CD4-positive, alpha-beta T cell treated with Interferon gamma for 1 hour (primary cell): Measurements from ENCODE around the gene KCNA3.

ENCODE experiments used
- DNase-seq: peaks from one replicate; pipeline ENCODE4 v3.0.0-alpha.2; 2020

KCNA3 gene

DNA sequence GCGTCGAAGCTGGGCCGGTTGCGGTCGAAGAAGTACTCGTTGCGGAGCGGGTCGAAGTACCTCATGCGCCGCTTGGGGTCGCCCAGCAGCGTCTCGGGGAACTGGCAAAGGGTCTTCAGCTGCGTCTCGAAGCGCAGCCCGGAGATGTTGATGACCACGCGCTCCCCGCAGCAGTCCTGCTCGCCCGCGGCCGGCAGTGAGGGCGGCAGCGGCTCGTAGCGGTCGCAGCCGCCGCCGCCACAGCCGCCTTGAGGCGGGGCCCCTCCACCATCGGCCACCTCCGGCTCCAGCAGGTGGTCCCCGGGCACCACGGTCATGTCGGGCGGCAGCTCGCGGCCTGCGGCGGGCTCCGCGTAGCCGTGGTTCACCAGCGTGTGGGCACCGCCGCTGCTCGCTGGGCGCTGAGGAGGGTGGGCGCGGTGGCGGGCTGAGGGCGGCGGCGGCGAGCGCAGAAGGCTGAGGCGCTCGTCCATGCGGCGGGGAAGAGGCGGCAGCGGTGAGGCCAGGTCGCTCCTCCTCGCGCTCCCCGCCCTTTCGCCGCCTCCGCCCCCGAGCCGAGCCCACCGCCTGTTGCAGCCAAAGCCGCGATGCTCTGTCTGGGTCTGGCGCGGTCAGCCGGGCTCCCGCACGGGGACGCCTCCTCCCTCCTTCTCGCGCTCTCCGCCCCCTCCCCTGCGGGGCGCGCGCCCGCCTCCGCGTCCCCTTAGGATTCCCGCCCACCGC, at the start of gene KCNA3:
KCNA3 (minus strand) TSS at position 604 of the 723 bp plus-strand sequence; CDS start at position 473, 131 bp downstream.
- DNase-seq: peak; percentile 80

DNA sequence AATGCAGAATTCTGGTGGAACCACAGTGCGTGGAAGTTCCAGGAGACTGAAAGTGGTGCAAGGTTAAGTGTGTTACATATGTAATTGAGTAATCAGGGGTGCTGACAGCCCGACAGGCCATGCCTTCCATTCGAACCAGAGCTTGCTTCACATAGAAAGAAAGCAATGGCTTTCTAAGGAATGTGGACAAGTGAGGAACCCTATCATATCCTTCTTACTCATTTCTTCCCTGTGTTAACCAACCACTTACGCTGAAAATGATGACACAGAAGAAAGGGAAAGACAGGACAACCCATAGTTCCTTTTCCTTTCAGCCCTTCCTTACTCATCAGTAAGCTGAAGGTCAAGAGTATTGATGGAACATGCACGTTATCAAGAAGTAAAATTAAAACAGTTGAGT, 48.1 kb upstream of the KCNA3 start:
- no peak for DNase-seq

DNA sequence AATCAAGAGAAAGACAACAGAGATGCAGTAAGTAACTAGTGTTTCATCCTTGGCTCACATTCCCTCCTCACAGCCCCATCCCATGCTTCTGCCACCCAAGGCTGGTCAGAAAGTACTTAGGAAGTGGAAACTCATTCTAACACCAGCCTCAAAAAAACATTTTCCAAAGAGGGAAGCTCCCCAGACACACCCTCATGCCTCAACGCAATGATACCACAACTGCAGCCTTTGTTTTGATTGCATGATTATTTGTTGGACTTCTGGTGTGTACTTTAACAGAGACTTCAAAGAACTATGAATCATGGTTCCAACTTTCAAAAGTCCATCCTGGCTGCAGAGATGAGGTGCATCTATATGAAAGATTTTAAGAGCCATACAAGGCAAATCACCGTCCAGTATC, 45.2 kb upstream of the KCNA3 start:
- no peak for DNase-seq

DNA sequence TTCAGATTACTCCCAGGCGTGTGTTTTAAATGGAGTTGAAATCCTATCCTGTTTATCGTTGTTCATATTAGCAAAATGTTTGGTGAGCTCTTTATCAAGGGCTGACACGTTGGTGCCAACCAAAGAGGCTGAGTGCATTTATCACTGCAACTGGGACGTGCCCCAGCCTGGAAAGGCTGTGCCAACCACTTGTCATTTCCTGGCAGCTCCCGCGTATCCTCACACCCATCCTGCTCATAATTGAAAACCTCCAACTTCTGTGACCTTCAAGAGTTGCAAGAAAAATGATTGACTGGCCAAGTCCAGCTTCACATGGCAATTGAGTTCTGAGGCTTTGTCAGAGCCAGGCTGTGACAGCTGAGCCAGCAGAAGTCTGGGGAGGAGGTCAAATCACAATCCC, 43.7 kb upstream of the KCNA3 start:
- DNase-seq: no peak

DNA sequence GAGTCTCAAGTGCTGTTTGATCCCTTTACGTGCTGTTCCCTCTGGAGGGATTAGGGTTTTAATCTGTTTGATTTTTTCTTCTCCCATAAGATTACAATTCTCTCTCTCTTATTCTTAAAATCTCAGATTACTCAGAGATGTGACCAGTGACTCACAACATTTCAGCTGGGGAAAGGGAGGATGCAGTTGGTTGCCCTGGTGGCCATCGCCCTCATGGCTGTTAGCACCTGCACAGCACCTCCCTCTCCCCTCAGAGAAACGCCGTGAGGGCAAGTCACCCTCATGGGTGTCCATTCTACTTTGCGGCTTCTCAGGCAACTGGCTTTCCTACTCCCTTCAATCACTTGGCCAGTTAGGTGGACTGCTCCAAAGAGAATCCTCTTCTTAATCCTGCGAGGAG, 42.4 kb upstream of the KCNA3 start:
- DNase-seq: no peak

DNA sequence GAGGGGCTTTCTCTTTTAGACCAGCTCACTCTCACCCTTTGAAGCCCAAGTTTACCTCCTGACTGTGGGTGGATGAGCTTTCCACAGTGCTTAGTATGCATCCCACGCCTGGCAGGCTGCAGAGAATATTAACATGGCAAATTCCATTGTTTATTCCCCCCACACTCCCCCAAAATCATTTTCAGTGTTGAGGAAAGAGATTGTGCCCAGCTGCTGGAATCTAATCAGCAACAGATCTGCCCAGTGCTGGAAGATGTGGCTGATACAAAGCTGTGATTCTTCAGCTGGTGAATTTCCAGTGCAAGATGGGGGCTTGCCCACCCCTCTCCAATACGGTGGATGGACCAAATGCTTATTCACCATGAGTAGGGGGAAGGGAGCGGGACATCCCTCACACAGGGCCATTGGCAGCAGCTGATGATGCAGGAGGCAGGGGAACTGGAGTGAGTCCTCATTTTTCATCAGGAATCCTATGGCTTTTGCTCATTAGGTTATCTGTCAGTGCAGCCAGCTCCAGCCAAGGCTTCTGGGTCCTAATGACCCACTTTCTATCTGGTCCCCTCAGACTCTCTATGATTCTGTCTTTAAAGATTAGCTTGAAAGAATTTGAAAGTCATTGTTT, 39.7 kb upstream of the KCNA3 start:
- DNase-seq: no peak

DNA sequence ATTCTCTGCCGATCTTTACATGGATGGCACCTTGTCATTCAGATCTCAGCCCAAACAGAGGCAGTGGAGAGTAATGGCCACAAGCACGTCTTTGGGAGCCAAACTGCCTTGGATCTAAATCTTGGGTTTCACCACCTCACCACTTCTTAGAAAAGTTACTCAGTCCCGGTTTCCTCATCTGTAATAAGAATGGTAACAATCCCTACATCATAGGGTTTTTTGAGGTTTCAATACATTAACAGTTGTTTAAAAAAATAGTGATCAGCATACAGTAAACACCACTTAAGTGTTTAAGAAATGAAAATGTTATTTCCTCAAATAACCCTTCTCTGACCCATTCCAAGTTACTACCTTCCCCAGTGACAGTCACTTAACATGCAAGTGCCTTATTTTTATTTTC, 38.5 kb upstream of the KCNA3 start:
- DNase-seq: no peak

DNA sequence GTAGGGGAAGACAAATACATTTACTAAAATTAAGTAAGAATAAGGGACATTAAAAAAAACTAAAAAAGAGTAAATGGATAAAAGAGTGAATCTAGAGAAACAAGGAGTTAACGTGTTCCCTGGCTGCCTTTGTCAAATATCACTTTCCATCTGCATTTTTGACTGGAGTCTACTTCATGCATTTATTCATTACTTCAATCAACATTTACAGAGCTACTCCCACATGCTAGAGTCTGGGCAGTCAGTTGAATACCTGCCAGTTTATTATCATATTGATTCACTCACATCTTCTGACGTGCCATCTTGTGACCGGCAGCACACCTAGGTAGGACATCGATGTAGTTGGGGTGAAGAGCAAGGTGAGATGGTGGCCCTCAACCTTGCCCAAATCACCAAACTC, 35.6 kb upstream of the KCNA3 start:
- DNase-seq: no peak

DNA sequence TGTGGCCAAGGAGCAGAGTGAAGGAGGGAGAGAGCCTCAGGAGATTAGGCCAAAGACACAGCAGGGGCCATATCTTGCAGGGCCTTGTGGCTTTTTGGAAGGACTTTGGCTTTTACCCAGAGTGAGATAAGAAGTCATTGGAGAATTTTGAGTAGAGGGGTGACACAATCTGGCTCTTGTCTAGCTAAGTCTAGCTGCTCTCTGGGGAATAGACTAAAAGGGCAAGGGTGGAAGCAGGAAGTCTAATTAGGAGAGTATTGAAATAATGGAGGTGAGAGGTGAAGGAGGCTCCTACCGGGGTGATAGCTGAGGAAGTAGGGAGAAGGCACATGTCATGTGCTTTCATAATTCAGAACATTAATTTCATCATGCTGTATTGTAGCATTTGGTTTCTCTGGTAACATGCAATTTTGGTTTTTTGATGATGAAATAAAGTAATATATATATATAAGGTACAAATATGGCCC, 34.3 kb upstream of the KCNA3 start:
- no peak for DNase-seq

DNA sequence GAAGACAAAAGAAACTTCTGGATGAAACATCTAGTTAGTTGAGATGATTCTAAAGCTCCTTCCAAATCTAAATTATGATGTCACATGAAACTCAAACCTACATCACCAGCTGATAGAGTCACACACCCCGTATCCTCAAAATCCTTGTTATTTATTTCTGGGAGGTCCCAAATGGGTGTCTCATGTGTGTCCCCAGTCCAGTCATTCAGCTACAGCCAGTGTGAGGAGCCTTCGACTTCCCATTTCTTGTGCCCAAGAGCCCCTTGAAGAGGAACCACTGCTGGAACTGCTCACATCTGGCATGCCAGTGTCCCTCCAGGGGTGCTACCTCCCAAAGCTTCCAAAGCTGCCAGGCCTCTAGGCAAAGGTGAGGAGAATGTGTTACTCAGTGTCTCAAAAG, 32.5 kb upstream of the KCNA3 start:
- peak; percentile 25 for DNase-seq

DNA sequence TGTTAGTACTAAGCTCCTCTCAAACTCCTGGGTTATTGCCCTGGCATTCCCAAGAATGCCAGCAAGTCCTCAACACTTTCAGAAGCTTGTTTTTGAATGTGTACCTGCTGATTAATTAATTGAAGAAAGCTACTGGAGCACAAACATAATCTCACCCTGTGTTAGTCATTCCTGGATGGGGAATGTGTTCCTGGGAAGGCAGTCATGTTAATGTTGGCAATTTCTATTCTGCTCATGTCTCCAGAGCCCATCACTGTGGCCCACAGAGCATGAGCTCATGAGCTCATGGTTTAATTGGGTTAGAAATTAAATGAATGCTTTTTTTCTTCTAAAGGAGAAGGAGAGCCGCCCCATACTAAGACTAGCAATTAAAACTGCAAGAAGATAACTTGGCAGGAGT, 31.9 kb upstream of the KCNA3 start:
- no peak for DNase-seq

DNA sequence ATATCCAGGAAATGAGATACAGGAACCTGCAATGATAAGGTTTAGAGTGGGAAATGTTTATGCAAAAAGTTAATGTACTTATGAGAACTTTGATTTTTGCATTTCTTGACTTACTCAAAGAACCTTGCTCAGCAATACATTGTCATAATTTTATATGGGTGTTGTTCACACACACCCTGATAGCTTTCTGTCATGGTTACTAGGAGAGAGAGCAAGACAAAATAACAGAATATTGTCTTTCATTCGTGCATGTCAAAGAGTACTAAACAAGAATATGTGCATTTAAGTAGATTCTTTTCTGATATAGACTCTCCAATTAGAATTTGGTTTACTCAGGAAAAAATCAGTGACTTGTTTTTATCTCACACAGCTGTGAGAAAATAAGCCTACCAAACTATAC, 27.5 kb upstream of the KCNA3 start:
- no peak for DNase-seq

DNA sequence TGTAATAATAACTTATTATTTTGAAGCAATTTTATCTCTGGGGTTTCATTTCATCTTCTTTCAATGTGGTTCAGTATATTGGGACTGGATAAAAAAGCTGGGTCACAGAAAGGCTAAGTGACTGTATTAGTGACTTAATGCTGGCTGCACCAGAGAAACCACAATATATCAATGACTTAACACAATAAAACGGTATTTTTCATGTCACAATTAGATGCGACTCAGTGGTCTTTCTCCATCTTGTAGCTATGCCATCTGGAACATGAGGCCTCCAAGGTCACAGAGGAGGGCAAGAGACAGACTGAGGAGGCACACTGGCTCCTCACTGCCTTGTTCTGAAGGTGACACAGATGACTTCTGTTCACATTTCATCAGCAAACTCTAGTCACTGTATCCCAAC, 26.0 kb upstream of the KCNA3 start:
- DNase-seq: no peak

DNA sequence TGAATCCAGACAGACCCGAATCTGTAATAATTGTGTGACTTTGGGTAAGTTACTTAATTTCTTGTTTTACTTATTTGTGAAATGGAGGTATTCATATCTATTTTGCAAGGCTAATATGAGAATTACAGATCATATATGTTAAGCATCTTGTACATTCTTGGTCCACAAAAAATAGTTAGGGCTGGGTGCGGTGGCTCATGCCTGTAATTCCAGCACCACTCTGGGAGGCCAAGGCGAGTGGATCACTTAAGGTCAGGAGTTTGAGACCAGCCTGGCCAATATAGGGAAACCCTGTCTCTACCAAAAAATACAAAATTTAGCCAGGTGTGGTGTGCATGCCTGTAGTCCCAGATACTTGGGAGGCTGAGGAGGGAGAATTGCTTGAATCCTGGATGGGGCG, 22.9 kb upstream of the KCNA3 start:
- no peak for DNase-seq

DNA sequence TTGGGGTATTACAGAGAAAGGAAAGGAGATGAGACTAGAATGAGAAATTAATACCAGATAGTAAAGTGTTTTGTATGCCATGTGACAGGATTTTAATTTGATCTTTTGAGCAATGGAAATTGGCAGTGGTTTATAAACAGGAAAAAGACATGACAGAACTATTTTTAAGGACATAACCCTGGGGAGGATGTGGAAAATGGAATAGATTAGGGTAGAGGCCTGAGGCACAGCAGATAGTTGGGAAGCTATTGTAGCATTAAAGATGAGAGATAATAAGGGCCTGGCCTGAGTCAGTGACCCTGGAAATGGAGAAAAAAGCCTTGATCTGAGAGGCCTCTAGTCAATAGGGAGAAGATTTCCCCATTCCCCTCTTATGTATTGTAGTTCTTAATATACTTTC, 22.1 kb upstream of the KCNA3 start:
- no peak for DNase-seq

DNA sequence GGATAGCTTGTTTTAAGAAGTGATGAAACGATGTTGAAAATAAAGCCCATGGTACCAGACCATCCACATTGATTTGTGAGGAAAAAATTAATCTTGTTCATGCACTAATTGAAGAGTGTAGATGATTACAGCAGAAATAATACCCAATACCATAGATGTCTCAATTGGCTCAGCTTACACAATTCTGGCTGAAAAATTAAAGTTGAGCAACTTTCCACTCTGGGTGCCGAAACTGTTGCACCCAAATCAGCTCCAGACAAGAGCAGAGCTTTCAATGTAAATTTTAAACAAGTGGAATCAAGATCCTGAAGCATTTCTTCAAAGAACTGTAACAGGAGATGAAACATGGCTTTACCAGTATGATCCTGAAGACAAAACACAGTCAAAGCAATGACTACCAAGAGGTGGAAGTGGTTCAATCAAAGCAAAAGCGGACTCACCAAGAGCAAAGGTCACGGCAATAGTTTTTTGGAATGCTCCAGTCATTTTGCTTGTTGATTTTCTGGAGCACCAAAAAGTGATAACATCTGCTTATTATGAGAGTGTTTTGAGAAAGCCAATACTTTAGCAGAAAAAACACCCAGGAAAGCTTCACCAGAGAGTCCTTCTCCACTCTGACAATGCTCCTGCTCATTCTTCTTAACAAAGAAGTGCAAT, 16.1 kb upstream of the KCNA3 start:
- no peak for DNase-seq

DNA sequence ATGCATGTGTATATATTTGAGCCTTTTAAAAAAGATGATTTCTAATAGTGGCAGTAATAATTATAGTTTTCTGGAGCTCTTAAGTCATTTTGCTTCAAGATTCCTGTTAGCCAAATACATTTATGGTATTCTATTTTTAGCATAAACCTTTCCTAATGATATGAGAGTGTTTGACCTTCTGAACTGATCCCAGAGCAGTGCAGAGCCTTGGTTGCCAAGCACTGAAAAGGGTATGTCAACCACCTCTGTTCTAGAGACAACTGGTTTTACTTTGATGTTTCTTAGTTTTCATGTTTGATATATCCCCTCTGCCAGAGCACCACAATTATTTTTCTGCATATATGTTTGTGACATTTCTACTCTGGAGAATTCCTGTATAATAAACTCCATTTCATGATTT, 15.1 kb upstream of the KCNA3 start:
- no peak for DNase-seq

DNA sequence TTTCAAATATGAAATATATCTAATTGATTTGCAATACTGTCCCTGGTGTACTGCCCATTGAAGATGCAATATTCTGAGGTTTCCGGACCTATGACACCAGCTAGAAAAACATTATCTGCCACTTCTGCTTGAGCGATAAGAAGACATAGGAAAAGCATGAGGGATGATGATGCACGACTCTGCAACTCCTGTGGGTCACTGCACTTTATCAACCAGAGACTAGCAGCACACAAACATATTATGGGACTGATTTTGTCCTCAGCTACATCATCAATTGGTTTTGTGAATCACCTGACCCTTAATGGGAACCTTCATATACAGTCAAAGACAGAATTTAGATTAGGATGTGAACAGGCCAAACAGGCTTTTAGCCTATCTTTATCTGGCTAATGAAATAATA, 13.8 kb upstream of the KCNA3 start:
- no peak for DNase-seq

DNA sequence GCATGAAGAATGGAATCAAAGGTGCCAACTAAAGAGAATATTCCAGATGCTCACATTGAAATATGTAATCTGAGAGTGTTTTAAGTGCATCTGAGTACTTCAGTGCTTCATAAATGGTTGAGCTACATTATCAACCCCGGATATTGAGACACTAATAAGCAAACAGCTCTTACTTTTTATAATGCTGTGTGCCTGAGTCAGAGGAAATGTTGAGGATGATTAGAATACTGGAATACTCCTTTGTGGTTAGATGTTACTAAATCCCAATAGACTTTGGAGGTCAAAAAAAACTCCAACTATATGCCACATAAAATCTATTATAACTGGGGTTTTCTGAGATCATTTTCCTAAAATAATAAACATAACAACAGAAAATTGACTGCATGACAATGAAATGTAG, 12.5 kb upstream of the KCNA3 start:
- no peak for DNase-seq

DNA sequence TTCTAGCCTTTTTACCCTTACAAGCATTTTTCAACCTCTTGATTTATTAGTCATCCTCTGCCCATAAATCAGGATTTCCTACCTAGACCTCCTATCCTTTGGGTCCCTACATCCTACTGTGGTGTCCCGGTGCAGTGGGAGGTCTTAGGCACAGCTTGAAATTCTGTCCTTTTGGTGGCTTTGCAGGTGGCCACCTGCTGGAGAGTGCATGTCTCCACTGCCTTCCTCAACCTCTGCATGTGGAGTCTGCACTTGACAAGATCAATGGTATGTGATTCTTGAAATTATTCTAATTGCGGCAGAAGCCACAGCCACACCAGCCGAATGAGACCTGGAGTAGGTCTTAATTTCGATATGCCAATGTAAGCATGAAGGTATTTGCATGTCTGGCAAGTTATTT, 11.4 kb upstream of the KCNA3 start:
- DNase-seq: peak; percentile 20

DNA sequence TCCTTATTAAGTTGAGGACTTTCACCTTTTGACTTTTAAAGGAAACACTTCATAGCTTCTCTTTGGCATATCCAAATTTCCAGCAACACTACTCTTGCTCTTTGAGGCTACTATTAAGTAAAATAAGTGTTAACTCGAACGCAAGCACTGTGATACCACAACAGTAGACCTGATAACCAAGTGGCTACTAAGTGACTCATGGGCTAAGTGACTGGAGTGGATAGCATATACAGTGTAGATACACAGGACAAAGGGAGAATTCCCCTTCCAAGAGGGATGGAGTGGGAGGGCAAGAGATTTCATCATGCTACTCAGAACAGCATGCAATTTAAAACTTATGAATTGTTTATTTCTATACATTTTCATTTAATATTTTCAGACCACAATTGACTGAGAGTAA, 9.8 kb upstream of the KCNA3 start:
- no peak for DNase-seq

DNA sequence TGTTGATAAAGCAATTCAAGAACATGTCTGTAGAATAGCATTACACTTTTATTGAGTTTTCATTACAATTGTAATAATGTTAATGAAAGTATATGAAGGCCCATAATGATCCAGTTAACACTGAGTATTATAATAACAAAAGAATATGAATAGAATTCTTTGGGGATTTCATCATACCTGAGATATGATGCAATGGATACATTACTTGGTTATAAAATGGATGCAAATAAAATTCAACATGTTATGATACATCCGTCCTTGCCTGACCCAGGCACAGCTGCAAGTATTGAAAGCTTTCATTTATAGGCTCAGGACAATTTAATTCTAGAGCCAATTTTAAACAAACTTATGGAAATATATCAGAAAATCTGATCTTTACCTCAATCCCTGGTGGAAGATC, 8.2 kb upstream of the KCNA3 start:
- DNase-seq: no peak

DNA sequence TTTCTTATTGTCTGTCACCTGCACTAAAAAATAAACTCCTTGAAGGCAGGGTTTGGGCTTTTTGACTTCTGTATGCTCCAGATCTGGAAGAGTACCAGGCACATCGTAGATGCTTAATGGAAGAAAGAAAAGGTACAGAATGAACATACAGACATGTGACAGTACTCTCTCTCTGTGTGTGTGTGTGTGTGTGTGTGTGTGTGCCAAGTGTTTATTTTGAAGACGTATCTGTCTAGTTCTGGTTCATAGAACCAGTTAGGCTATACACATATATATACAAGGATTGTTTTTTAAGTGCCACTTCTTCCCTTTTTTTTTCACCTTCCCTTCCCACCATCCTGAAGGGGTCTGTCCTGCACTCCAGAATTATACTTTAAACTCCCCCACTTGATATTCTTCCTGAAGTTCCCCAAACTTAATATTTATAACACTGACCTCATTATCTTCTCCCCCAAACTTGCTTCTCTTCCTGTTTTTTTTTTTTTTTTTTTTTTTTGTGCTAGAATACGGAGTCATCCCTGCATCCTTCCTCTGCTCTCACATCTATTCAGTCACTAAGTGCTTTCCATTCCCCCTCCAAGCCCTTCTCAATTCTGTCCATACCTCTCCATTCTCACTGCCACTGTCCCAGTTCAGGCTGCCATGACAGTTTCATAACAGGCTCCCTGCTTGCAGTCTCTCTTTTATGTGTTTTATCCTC, 5.4 kb upstream of the KCNA3 start:
- no peak for DNase-seq

DNA sequence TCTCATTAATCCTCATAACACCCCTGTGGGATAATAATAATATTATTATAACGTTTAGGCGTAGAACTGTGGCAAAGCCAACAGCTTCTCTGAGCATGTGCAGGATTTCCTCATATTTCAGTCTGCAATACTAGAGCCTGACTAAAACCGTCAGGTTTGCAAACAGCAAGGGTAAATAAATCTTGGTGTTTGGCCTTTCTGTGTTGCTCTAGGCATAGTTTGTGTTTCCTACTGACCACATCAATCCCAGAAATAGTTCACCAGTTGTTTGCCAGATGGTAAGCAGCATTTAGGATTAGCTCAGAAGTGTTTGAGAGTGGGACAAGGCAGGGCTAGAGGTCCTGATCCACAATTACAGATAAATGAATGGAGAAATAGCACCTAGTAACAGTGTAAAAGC, 2.8 kb upstream of the KCNA3 start:
- no peak for DNase-seq
